ENCODE results near the gene CTNNA1. TPM values are rescaled to one million over a fixed set of nuclear protein-coding genes. Genes with fewer than 3 reads are reported as not detected.

CTNNA1 gene
- total RNA-seq, 1 donor from 2014 or later: 359 TPM

DNA sequence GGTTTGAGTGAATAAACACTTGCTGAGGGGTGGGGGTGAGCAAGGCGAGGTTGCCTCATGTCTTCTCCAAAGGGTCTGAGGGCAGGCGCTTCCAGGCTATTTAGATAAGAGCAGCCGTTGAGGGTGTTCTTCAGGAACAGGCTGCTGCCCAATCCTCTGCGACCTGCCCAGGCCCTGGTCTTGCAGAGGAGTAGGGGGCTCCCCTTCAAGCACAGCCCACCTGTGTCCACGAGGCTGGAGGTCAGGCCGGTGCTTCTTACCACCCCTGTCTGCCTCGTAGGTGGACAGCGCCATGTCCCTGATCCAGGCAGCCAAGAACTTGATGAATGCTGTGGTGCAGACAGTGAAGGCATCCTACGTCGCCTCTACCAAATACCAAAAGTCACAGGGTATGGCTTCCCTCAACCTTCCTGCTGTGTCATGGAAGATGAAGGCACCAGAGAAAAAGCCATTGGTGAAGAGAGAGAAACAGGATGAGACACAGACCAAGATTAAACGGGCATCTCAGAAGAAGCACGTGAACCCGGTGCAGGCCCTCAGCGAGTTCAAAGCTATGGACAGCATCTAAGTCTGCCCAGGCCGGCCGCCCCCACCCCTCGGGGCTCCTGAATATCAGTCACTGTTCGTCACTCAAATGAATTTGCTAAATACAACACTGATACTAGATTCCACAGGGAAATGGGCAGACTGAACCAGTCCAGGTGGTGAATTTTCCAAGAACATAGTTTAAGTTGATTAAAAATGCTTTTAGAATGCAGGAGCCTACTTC is 180.5 kb downstream of the CTNNA1 start:
- Histone ChIP-seq H2AFZ (ENCODE audit: low read depth, low read length) (no peak overlapping the region), H3K9ac (ENCODE audit: low read length) (no peak overlapping the region), H3K36me3 (ENCODE audit: insufficient read depth, low read length) (peaks cover 50% of the 10 kb centered on the region), H4K20me1 (ENCODE audit: insufficient read depth, low read length) (peaks cover 35% of the 10 kb centered on the region), H3K79me2 (ENCODE audit: insufficient read depth, low read length) (no peaks in the 10 kb centered on the region), H3K9me3 (ENCODE audit: insufficient read depth, low read depth, low read length) (no peaks in the 10 kb centered on the region), H3K27ac (ENCODE audit: low read depth, low read length) (no peak overlapping the region), H3K27me3 (ENCODE audit: insufficient read depth, low read length) (no peaks in the 10 kb centered on the region), H3K4me2 (ENCODE audit: low read length) (no peak overlapping the region), H3K4me1 (ENCODE audit: insufficient read depth, low read length) (no peaks in the 10 kb centered on the region), H3K4me3 (ENCODE audit: insufficient read depth, low read depth, low read length) (no peak overlapping the region)
- TF ChIP-seq, protein P1, sequence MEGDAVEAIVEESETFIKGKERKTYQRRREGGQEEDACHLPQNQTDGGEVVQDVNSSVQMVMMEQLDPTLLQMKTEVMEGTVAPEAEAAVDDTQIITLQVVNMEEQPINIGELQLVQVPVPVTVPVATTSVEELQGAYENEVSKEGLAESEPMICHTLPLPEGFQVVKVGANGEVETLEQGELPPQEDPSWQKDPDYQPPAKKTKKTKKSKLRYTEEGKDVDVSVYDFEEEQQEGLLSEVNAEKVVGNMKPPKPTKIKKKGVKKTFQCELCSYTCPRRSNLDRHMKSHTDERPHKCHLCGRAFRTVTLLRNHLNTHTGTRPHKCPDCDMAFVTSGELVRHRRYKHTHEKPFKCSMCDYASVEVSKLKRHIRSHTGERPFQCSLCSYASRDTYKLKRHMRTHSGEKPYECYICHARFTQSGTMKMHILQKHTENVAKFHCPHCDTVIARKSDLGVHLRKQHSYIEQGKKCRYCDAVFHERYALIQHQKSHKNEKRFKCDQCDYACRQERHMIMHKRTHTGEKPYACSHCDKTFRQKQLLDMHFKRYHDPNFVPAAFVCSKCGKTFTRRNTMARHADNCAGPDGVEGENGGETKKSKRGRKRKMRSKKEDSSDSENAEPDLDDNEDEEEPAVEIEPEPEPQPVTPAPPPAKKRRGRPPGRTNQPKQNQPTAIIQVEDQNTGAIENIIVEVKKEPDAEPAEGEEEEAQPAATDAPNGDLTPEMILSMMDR (IDR thresholded peaks at IDR 0.05; ENCODE audit: insufficient read depth, low read depth, low read length): no peak
- TF ChIP-seq EZH2 (IDR thresholded peaks at IDR 0.05; ENCODE audit: insufficient read depth, low read length): no peak
- Mint-ChIP-seq H3K4me3 (ENCODE audit: unreplicated experiment) (no peak overlapping the region), H3K9me3 (ENCODE audit: unreplicated experiment) (peaks cover 3% of the 10 kb centered on the region), H3K36me3 (ENCODE audit: low read depth, unreplicated experiment) (peaks cover 45% of the 10 kb centered on the region), H3K27me3 (ENCODE audit: low read depth, unreplicated experiment) (no peaks in the 10 kb centered on the region), H3K27ac (ENCODE audit: unreplicated experiment) (no peak overlapping the region), H3K4me1 (ENCODE audit: low read depth, unreplicated experiment) (no peaks in the 10 kb centered on the region)
- FAIRE-seq (no peak), DNase-seq (ENCODE audit: low read depth) (no peak)

DNA sequence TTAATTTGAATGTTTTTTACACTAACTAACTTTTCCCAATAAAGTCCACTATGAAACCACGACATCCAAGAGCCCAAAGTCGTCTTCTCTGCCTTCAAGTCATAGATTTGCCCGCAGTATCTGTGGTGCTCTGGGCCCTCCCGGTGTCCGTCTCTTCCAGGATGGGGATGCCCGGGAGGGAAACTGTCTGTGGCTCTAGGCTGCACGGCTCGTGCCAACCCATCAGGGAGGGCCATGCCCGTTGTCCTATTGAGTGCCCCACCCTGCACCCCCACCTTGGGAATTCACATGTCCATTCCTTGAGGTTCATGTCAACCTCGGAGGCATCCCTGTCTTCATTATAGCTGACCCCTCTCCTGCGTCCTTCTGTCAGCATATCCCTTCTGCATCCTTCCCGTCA is 181.7 kb downstream of the CTNNA1 start:
- no peak overlapping the region for H3K4me3 ChIP-seq (ENCODE audit: insufficient read depth, low read depth, low read length)
- H3K9me3 ChIP-seq (ENCODE audit: insufficient read depth, low read depth, low read length): no peaks in the 10 kb centered on the region
- TF ChIP-seq, protein P1 (IDR thresholded peaks at IDR 0.05; ENCODE audit: insufficient read depth, low read depth, low read length): no peak
- TF ChIP-seq EZH2 (IDR thresholded peaks at IDR 0.05; ENCODE audit: insufficient read depth, low read length): no peak
- peaks cover 22% of the 10 kb centered on the region for H4K20me1 ChIP-seq (ENCODE audit: insufficient read depth, low read length)
- no peak overlapping the region for H3K27ac Mint-ChIP-seq (ENCODE audit: unreplicated experiment)
- H3K4me2 ChIP-seq (ENCODE audit: low read length): no peak overlapping the region
- no peaks in the 10 kb centered on the region for H3K79me2 ChIP-seq (ENCODE audit: insufficient read depth, low read length)
- H3K4me1 Mint-ChIP-seq (ENCODE audit: low read depth, unreplicated experiment): no peaks in the 10 kb centered on the region
- H3K4me3 Mint-ChIP-seq (ENCODE audit: unreplicated experiment): no peak overlapping the region
- no peaks in the 10 kb centered on the region for H3K27me3 ChIP-seq (ENCODE audit: insufficient read depth, low read length)
- FAIRE-seq (no peak), DNase-seq (ENCODE audit: low read depth) (no peak)
- H3K4me1 ChIP-seq (ENCODE audit: insufficient read depth, low read length): no peaks in the 10 kb centered on the region
- no peaks in the 10 kb centered on the region for H3K27me3 Mint-ChIP-seq (ENCODE audit: low read depth, unreplicated experiment)
- H3K9me3 Mint-ChIP-seq (ENCODE audit: unreplicated experiment): peaks cover 3% of the 10 kb centered on the region
- H3K9ac ChIP-seq (ENCODE audit: low read length): no peak overlapping the region
- no peak overlapping the region for H2AFZ ChIP-seq (ENCODE audit: low read depth, low read length)
- H3K36me3 Mint-ChIP-seq (ENCODE audit: low read depth, unreplicated experiment): peaks cover 46% of the 10 kb centered on the region
- no peak overlapping the region for H3K27ac ChIP-seq (ENCODE audit: low read depth, low read length)
- peaks cover 44% of the 10 kb centered on the region for H3K36me3 ChIP-seq (ENCODE audit: insufficient read depth, low read length)

DNA sequence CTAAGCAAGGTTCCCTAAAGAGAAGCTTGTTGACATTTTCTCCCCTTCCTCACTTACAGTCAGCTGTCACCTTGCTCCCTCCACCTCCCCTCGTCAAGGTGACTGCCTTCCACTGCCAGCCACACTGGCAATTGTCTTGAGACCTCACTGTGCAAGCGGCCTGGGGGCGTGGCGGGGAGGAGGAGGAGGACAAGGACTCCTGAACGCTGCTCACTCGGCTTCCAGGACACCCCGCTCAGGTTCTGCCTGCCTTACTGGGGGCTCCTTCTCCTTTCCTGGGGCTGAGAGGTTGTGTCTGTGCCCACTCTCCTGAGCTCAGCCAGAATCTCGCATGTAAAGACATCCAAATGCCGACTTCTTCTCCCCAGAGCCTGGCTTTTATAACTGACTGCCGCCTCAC is 182.2 kb downstream of the CTNNA1 start:
- H3K27ac Mint-ChIP-seq (ENCODE audit: unreplicated experiment): peak overlapping the region; percentile 51
- Histone ChIP-seq H3K27me3 (ENCODE audit: insufficient read depth, low read length) (no peaks in the 10 kb centered on the region), H3K36me3 (ENCODE audit: insufficient read depth, low read length) (peaks cover 39% of the 10 kb centered on the region), H3K4me3 (ENCODE audit: insufficient read depth, low read depth, low read length) (no peak overlapping the region), H3K4me1 (ENCODE audit: insufficient read depth, low read length) (no peaks in the 10 kb centered on the region), H2AFZ (ENCODE audit: low read depth, low read length) (no peak overlapping the region), H3K4me2 (ENCODE audit: low read length) (no peak overlapping the region), H4K20me1 (ENCODE audit: insufficient read depth, low read length) (peaks cover 22% of the 10 kb centered on the region), H3K9ac (ENCODE audit: low read length) (no peak overlapping the region), H3K27ac (ENCODE audit: low read depth, low read length) (no peak overlapping the region), H3K79me2 (ENCODE audit: insufficient read depth, low read length) (no peaks in the 10 kb centered on the region), H3K9me3 (ENCODE audit: insufficient read depth, low read depth, low read length) (no peaks in the 10 kb centered on the region)
- FAIRE-seq: no peak
- no peaks in the 10 kb centered on the region for H3K4me1 Mint-ChIP-seq (ENCODE audit: low read depth, unreplicated experiment)
- no peak for DNase-seq (ENCODE audit: low read depth)
- TF ChIP-seq, protein P1 (IDR thresholded peaks at IDR 0.05; ENCODE audit: insufficient read depth, low read depth, low read length): no peak
- no peak for TF ChIP-seq EZH2 (IDR thresholded peaks at IDR 0.05; ENCODE audit: insufficient read depth, low read length)
- H3K27me3 Mint-ChIP-seq (ENCODE audit: low read depth, unreplicated experiment): no peaks in the 10 kb centered on the region
- H3K36me3 Mint-ChIP-seq (ENCODE audit: low read depth, unreplicated experiment): peaks cover 42% of the 10 kb centered on the region
- peaks cover 3% of the 10 kb centered on the region for H3K9me3 Mint-ChIP-seq (ENCODE audit: unreplicated experiment)
- no peak overlapping the region for H3K4me3 Mint-ChIP-seq (ENCODE audit: unreplicated experiment)

All from astrocyte (in vitro differentiated cells and primary cell).